ENCODE data around the gene PAX3.

The PAX3 gene

GRCh38 chr2:222176890-222177289 is 121.9 kb downstream of the PAX3 start:
- no peak for TF ChIP-seq POLR2AphosphoS5 (IDR thresholded peaks at IDR 0.05; ENCODE audit: low read depth, low read length)
- no peak for TF ChIP-seq REST (IDR thresholded peaks at IDR 0.05; ENCODE audit: insufficient read depth in 1 of 2, low read depth in 2 of 2, low read length in 2 of 2)
- no peak for TF ChIP-seq TAF1 (IDR thresholded peaks at IDR 0.05; ENCODE audit: borderline replicate concordance, insufficient read depth, low read length)
- TF ChIP-seq SIN3A (IDR thresholded peaks at IDR 0.05; ENCODE audit: borderline replicate concordance, insufficient read depth, low read length): no peak
- no peak for TF ChIP-seq FOXP2 (optimal IDR thresholded peaks at IDR 0.05; ENCODE audit: borderline replicate concordance, extremely low read depth, extremely low read length, insufficient read depth)

DNA sequence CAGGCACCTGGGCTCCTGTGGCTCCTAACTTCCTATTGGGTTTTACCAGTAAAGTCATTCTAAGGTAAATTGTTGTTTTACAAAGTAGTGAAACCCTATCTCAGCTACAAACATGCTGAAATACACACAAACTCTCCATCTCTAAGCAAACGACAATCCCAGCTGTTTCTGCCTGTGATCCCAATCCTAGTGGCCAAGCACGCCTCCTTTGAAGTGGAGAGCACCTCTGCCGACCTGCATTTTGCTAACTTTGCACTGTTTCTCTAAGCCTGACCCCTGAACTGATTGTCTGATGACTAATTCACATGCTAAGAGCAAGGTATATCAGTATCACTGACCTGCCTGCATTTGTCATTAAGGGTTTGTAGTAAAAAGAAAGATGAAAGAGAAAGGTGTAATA is 124.3 kb downstream of the PAX3 start:
- TF ChIP-seq FOXP2 (optimal IDR thresholded peaks at IDR 0.05; ENCODE audit: borderline replicate concordance, extremely low read depth, extremely low read length, insufficient read depth) (no peak), POLR2AphosphoS5 (IDR thresholded peaks at IDR 0.05; ENCODE audit: low read depth, low read length) (no peak), SIN3A (IDR thresholded peaks at IDR 0.05; ENCODE audit: borderline replicate concordance, insufficient read depth, low read length) (no peak), REST (IDR thresholded peaks at IDR 0.05; ENCODE audit: insufficient read depth in 1 of 2, low read depth in 2 of 2, low read length in 2 of 2) (no peak), TAF1 (IDR thresholded peaks at IDR 0.05; ENCODE audit: borderline replicate concordance, insufficient read depth, low read length) (no peak)

DNA sequence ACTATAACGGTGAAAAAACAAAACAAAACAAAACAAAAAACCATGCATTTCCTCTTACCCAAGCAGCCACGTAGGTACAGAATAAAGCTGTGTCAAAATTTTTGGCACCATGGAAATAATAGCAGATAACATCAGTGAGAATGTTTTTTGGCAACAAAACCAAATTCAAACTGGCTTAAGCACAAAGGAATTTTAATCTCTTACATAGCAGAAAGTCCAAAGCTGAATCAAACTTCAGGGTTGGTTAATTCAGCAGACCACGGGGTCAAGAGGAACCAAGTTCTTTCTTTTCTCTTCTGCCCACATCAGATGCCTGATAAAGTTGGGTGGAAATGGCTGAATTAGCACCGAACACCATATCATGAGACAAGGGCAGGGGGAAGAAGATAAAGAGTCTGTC is 129.5 kb downstream of the PAX3 start:
- TF ChIP-seq POLR2AphosphoS5 (IDR thresholded peaks at IDR 0.05; ENCODE audit: low read depth, low read length): no peak
- TF ChIP-seq TAF1 (IDR thresholded peaks at IDR 0.05; ENCODE audit: borderline replicate concordance, insufficient read depth, low read length): no peak
- no peak for TF ChIP-seq REST (IDR thresholded peaks at IDR 0.05; ENCODE audit: insufficient read depth in 1 of 2, low read depth in 2 of 2, low read length in 2 of 2)
- no peak for TF ChIP-seq SIN3A (IDR thresholded peaks at IDR 0.05; ENCODE audit: borderline replicate concordance, insufficient read depth, low read length)
- TF ChIP-seq FOXP2 (optimal IDR thresholded peaks at IDR 0.05; ENCODE audit: borderline replicate concordance, extremely low read depth, extremely low read length, insufficient read depth): no peak

GRCh38 chr2:222167762-222168161 is 131.0 kb downstream of the PAX3 start:
- no peak for TF ChIP-seq FOXP2 (optimal IDR thresholded peaks at IDR 0.05; ENCODE audit: borderline replicate concordance, extremely low read depth, extremely low read length, insufficient read depth)
- TF ChIP-seq POLR2AphosphoS5 (IDR thresholded peaks at IDR 0.05; ENCODE audit: low read depth, low read length): no peak
- no peak for TF ChIP-seq SIN3A (IDR thresholded peaks at IDR 0.05; ENCODE audit: borderline replicate concordance, insufficient read depth, low read length)
- no peak for TF ChIP-seq TAF1 (IDR thresholded peaks at IDR 0.05; ENCODE audit: borderline replicate concordance, insufficient read depth, low read length)
- TF ChIP-seq REST (IDR thresholded peaks at IDR 0.05; ENCODE audit: insufficient read depth in 1 of 2, low read depth in 2 of 2, low read length in 2 of 2): no peak

DNA sequence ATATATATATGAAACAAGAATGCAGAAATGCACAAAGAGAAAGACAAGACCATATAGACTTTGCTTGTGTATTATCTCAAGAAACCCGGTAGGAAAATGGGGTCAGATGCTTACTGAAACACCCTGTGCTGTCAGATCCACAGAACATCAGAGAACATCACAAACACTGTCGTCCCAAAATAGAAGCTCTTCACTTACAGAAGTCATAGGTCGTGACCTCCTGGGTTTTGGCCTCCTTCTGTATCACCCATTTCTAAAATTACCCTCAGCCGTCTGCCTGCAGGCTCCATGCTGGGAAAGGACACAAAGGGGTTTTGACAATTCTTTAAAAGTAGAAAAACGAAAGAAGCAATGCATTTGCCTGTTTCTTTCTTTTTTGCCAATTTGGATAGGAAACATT is 137.9 kb downstream of the PAX3 start:
- TF ChIP-seq POLR2AphosphoS5 (IDR thresholded peaks at IDR 0.05; ENCODE audit: low read depth, low read length): no peak
- TF ChIP-seq REST (IDR thresholded peaks at IDR 0.05; ENCODE audit: insufficient read depth in 1 of 2, low read depth in 2 of 2, low read length in 2 of 2): no peak
- TF ChIP-seq TAF1 (IDR thresholded peaks at IDR 0.05; ENCODE audit: borderline replicate concordance, insufficient read depth, low read length): no peak
- no peak for TF ChIP-seq FOXP2 (optimal IDR thresholded peaks at IDR 0.05; ENCODE audit: borderline replicate concordance, extremely low read depth, extremely low read length, insufficient read depth)
- TF ChIP-seq SIN3A (IDR thresholded peaks at IDR 0.05; ENCODE audit: borderline replicate concordance, insufficient read depth, low read length): no peak
